ENCODE data around the gene GUSB. TPM values are rescaled to one million over a fixed set of nuclear protein-coding genes. Genes with fewer than 3 reads are reported as not detected.
"Not testable (repeated sequence)": the region's sequence is repeated elsewhere in the genome, so short reads cannot be mapped to it uniquely, and the experiment has no call there.

GUSB gene
- total RNA-seq, 4 donors from 2014 or later, result 10.7 to 27.1 (median 20.7) TPM

- peaks cover 2% of the 10 kb centered on the region for H3K4me1 ChIP-seq
- H3K4me3 ChIP-seq, result no peak overlapping the region
- no peaks in the 10 kb centered on the region for H3K9me3 ChIP-seq
- H3K36me3 ChIP-seq, result peaks cover 31% of the 10 kb centered on the region
- H3K27ac ChIP-seq, result no peak overlapping the region
- 83% methylated on average over 9 of the region's 9 CpGs for WGBS
- no peaks in the 10 kb centered on the region for H3K27me3 ChIP-seq
- peak in 1 of 2 donors; percentile 15 for DNase-seq (ENCODE audit: low spot score in 2 of 2)
- TF ChIP-seq POLR2AphosphoS5 (IDR thresholded peaks at IDR 0.05) (no peak), EP300 (IDR thresholded peaks at IDR 0.05) (no peak)
Observed at GRCh38 chr7:65951837-65952578, 30.0 kb downstream of the GUSB start.

- peak in 1 of 2 donors; percentile 55 for DNase-seq (ENCODE audit: low spot score in 2 of 2)
- no peaks in the 10 kb centered on the region for H3K9me3 ChIP-seq
- WGBS, result 56% methylated on average over 4 of the region's 4 CpGs
- H3K27ac ChIP-seq, result no peak overlapping the region
- no peaks in the 10 kb centered on the region for H3K27me3 ChIP-seq
- TF ChIP-seq CTCF (IDR thresholded peaks at IDR 0.05) (no peak), POLR2A (IDR thresholded peaks at IDR 0.05) (no peak), EP300 (IDR thresholded peaks at IDR 0.05) (no peak), POLR2AphosphoS5 (IDR thresholded peaks at IDR 0.05) (no peak)
- H3K4me1 ChIP-seq, result peaks cover 4% of the 10 kb centered on the region
- no peak overlapping the region for H3K4me3 ChIP-seq
- no peaks in the 10 kb centered on the region for H3K36me3 ChIP-seq
Observed at GRCh38 chr7:65946904-65947303, 35.1 kb downstream of the GUSB start.

DNA sequence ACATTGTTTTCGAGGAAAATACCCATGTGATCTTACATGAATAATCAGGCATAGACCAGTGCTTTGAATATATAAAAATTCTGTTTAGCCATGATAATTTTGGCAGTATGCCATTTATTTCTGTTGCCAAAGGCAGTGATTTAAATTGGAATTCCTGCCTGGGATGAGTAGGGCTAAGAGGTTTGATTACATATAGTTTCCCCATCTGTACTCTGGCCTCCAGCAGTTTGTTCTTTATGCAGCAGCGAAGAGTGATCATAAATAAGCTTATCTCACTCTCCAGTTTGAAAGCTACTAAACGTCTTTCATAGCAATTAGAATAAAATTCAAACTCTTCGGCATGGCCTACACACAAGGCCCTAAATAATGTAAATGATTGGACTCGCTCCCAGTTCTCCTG, 36.2 kb downstream of the GUSB start:
- H3K36me3 ChIP-seq; H3K4me3 ChIP-seq; H3K9me3 ChIP-seq; H3K27ac ChIP-seq; H3K27me3 ChIP-seq; H3K4me1 ChIP-seq; DNase-seq (ENCODE audit: low spot score in 2 of 2): not testable (repeated sequence)
- 29% methylated on average over 1 of the region's 5 CpGs for WGBS

- DNase-seq (ENCODE audit: low spot score in 2 of 2), result no peak
- no peaks in the 10 kb centered on the region for H3K27me3 ChIP-seq
- no peak overlapping the region for H3K27ac ChIP-seq
- 82% methylated on average over 7 of the region's 7 CpGs for WGBS
- no peaks in the 10 kb centered on the region for H3K9me3 ChIP-seq
- H3K4me1 ChIP-seq, result no peaks in the 10 kb centered on the region
- H3K4me3 ChIP-seq, result no peak overlapping the region
- no peak for TF ChIP-seq EP300 (IDR thresholded peaks at IDR 0.05)
- TF ChIP-seq POLR2A (IDR thresholded peaks at IDR 0.05), result no peak
- no peak for TF ChIP-seq CTCF (IDR thresholded peaks at IDR 0.05)
- no peak for TF ChIP-seq POLR2AphosphoS5 (IDR thresholded peaks at IDR 0.05)
- H3K36me3 ChIP-seq, result no peaks in the 10 kb centered on the region
Observed at GRCh38 chr7:65938336-65938895, 43.6 kb downstream of the GUSB start.

DNA sequence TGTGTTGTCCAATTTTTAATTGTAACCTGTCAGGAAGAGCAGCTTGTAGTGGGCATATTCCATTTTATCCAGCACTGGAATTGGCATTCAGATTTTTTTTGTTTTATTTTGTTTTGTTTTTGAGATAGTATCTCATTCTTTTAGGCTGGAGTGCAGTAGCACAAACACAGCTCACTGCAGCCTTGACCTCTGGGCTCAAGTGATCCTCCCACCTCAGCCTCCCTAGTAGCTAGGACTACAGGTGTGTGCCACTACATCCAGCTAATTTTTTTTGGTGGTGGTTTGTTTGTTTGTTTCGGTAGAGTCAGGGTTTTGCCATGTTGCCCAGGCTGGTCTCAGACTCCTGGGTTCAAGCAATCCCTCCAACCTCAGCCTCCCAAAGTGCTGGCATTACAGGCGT, 44.7 kb downstream of the GUSB start:
- H3K4me1 ChIP-seq, result no peaks in the 10 kb centered on the region

More for the DNA sequence above, 44.7 kb downstream of the GUSB start:
- Histone ChIP-seq H3K36me3 (no peaks in the 10 kb centered on the region), H3K9me3 (no peaks in the 10 kb centered on the region), H3K4me3 (no peak overlapping the region), H3K27ac (no peak overlapping the region), H3K27me3 (no peaks in the 10 kb centered on the region)
- no peak for DNase-seq (ENCODE audit: low spot score in 2 of 2)
- TF ChIP-seq CTCF (IDR thresholded peaks at IDR 0.05) (no peak), POLR2AphosphoS5 (IDR thresholded peaks at IDR 0.05) (no peak), EP300 (IDR thresholded peaks at IDR 0.05) (no peak), POLR2A (IDR thresholded peaks at IDR 0.05) (no peak)
- WGBS, result 100% methylated on average over 2 of the region's 2 CpGs
